ENCODE measurements around the gene IFNG-AS1.

GRCh38 chr12:67977668-67978067 is 11.6 kb upstream of the IFNG-AS1 start:
- TF ChIP-seq POLR2A (IDR thresholded peaks at IDR 0.05): no peak
- TF ChIP-seq CTCF (IDR thresholded peaks at IDR 0.05): no peak
